Measurements from ENCODE around the gene NDUFB11. TPM values are rescaled to one million over a fixed set of nuclear protein-coding genes. Genes with fewer than 3 reads are reported as not detected.
"Not testable (repeated sequence)": the region's sequence is repeated elsewhere in the genome, so short reads cannot be mapped to it uniquely, and the experiment has no call there.

NDUFB11 gene
- total RNA-seq, 1 donor from 2014 or later = 99.4 TPM

- intact Hi-C loops (cut with micrococcal nuclease) = loop anchor here (5.0 kb wide), 1 partner anchor 235 kb away; no protein-coding TSS in a partner anchor
These were observed 2.7 kb upstream of the NDUFB11 start for GRCh38 chrX:47146936-47147859.

- intact Hi-C loops (cut with micrococcal nuclease) = loop anchor here (5.0 kb wide), 1 partner anchor 236 kb away; no protein-coding TSS in a partner anchor
These were observed 1.8 kb upstream of the NDUFB11 start for GRCh38 chrX:47146121-47146935.

GRCh38 chrX:47145395-47146120, 1.1 kb upstream of the NDUFB11 start:
- intact Hi-C loops (cut with micrococcal nuclease) = loop anchor here (1.0 to 5.0 kb wide), 10 partner anchors 45 to 691 kb away; partner anchors contain the start of genes CDK16, USP11, UXT and ZNF41

GRCh38 chrX:47143894-47144625, 442 bp downstream of the NDUFB11 start:
- intact Hi-C loops (cut with micrococcal nuclease) = loop anchor here (1.0 to 2.0 kb wide), 3 partner anchors 15 to 693 kb away; partner anchors contain the start of gene ZNF81

- intact Hi-C loops (cut with micrococcal nuclease) = no loop called here
These were observed 6.3 kb downstream of the NDUFB11 start for GRCh38 chrX:47138171-47138570.

- intact Hi-C loops (cut with micrococcal nuclease) = not testable (repeated sequence)
These were observed 8.9 kb downstream of the NDUFB11 start for GRCh38 chrX:47135650-47136049.

GRCh38 chrX:47133493-47133892, 11.0 kb downstream of the NDUFB11 start:
- intact Hi-C loops (cut with micrococcal nuclease) = no loop called here

- intact Hi-C loops (cut with micrococcal nuclease) = loop anchor here (1.0 to 2.0 kb wide), 11 partner anchors 14 to 1409 kb away; partner anchors contain the start of genes ARAF, CDK16, NDUFB11 and RP2
These were observed 14.6 kb downstream of the NDUFB11 start for GRCh38 chrX:47129899-47130358.

- intact Hi-C loops (cut with micrococcal nuclease) = loop anchor here (1.0 to 2.0 kb wide), 11 partner anchors 15 to 1410 kb away; partner anchors contain the start of genes ARAF, CDK16, NDUFB11 and RP2
These were observed 15.2 kb downstream of the NDUFB11 start for GRCh38 chrX:47129157-47129898.

GRCh38 chrX:47124466-47124865, 20.0 kb downstream of the NDUFB11 start:
- intact Hi-C loops (cut with micrococcal nuclease) = not testable (repeated sequence)

- intact Hi-C loops (cut with micrococcal nuclease) = not testable (repeated sequence)
These were observed 27.9 kb downstream of the NDUFB11 start for GRCh38 chrX:47116551-47117110.

- intact Hi-C loops (cut with micrococcal nuclease) = no loop called here
These were observed 32.1 kb downstream of the NDUFB11 start for GRCh38 chrX:47112316-47112954.

- intact Hi-C loops (cut with micrococcal nuclease) = not testable (repeated sequence)
These were observed 33.4 kb downstream of the NDUFB11 start for GRCh38 chrX:47110936-47111615.

- intact Hi-C loops (cut with micrococcal nuclease) = no loop called here
These were observed 43.3 kb downstream of the NDUFB11 start for GRCh38 chrX:47101206-47101605.

GRCh38 chrX:47098338-47099094, 46.0 kb downstream of the NDUFB11 start:
- intact Hi-C loops (cut with micrococcal nuclease) = loop anchor here (10.0 kb wide), 1 partner anchor 114 kb away; no protein-coding TSS in a partner anchor

- intact Hi-C loops (cut with micrococcal nuclease) = loop anchor here (10.0 kb wide), 1 partner anchor 112 kb away; no protein-coding TSS in a partner anchor
These were observed 47.5 kb downstream of the NDUFB11 start for GRCh38 chrX:47097018-47097417.

- intact Hi-C loops (cut with micrococcal nuclease) = loop anchor here (1.0 to 10.0 kb wide), 6 partner anchors 109 to 335 kb away; partner anchors contain the start of genes RP2 and SLC9A7
These were observed 50.6 kb downstream of the NDUFB11 start for GRCh38 chrX:47093860-47094259.

Measured in T-helper 1 cell treated with Interleukin-12 subunit alpha and Interleukin-12 subunit beta and Interleukin-4 antibody, amounts not matched to agents 30 ng/mL and 1 ng/mL, for 36 hours (primary cell).